Suprapubic skin (tissue), 4 donors: Measurements from ENCODE around the gene SBDS. TPM values are rescaled to one million over a fixed set of nuclear protein-coding genes. Genes with fewer than 3 reads are reported as not detected.

Experiments
- DNase-seq, 2 donors: peaks; one replicate each; pipeline ENCODE4 v3.0.0-alpha.2; 2019; ENCODE audit warnings: low spot score in 2 of 2
- H3K27ac ChIP-seq: fragments of 200-600 bp; sonication (generic); one replicate; pipeline ENCODE4 v1.5.1; 2019
- H3K27me3 ChIP-seq: fragments of 200-600 bp; sonication (generic); one replicate; pipeline ENCODE4 v1.5.1; 2019
- H3K36me3 ChIP-seq: fragments of 200-600 bp; sonication (generic); one replicate; pipeline ENCODE4 v1.5.1; 2019
- H3K4me1 ChIP-seq: fragments of 200-600 bp; sonication (generic); one replicate; pipeline ENCODE4 v1.5.1; 2019
- H3K4me3 ChIP-seq: fragments of 200-600 bp; sonication (generic); one replicate; pipeline ENCODE4 v1.5.1; 2019; ENCODE audit warnings: mild to moderate bottlenecking
- H3K9me3 ChIP-seq: fragments of 200-600 bp; sonication (generic); one replicate; pipeline ENCODE4 v1.5.1; 2019
- EP300 ChIP-seq: sonication (generic); formaldehyde crosslinking; IDR thresholded peaks from one replicate; pipeline ENCODE4 v1.6.1; 2017; ENCODE audit warnings: antibody characterized with exemption
- POLR2A ChIP-seq, 2 donors: fragments of 450-650 bp; IDR thresholded peaks; one replicate each; pipeline ENCODE4 v1.6.1; 2017; ENCODE audit warnings: antibody characterized with exemption in 2 of 2, mild to moderate bottlenecking in 2 of 2, moderate library complexity in 2 of 2
- POLR2AphosphoS5 ChIP-seq, 3 donors: sonication (generic); formaldehyde crosslinking; IDR thresholded peaks; one replicate each; pipeline ENCODE4 v1.6.1; 2017; ENCODE audit warnings: antibody characterized with exemption in 3 of 3
- WGBS: methylation state at CpG from one replicate; pipeline ENCODE4 v1.1.5; 2018; 5-methylcytosine and 5-hydroxymethylcytosine counted together
- total RNA-seq, 4 donors: library from RNA; depleted of rRNA; stranded (reverse); fragments of >200 nt; gene quantifications; one replicate each; pipeline ENCODE4 v1.1.0, GENCODE V29; 2016
- TF ChIP-seq, protein P1 (sequence below), 2 donors: fragments of 200-600 bp in 1 of 2; fragments of 450-650 bp in 1 of 2; sonication (generic) in 1 of 2; IDR thresholded peaks; one replicate each; pipeline ENCODE4 v1.5.1; 2016 to 2019; ENCODE audit warnings: antibody characterized with exemption in 2 of 2, mild to moderate bottlenecking in 1 of 2, moderate library complexity in 1 of 2

The SBDS gene
- total RNA-seq, 4 donors from 2014 or later = 68.4 to 98.9 (median 85.0) TPM

DNA sequence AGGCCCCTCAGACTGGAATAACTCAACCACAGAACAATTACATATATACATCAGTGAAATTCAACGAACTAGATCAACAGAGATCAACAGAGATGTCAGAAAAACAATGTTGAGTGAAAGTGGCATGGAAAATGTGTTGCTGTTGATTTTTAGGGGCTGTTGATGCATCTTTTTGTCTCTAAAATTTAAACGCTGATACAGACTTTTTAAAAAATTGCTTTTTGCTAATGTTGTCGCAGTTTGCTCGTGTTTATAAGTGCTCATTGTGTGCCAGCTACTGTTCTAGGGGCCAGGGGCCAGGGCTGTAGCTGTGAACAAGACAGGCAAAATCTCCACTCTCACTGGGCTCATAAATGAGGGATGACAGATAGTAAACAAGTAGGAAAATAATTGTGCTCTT, 56.1 kb downstream of the SBDS start:
- no peaks in the 10 kb centered on the region for H3K4me1 ChIP-seq

GRCh38 chr7:66937940-66938339, 57.4 kb downstream of the SBDS start:
- Histone ChIP-seq H3K4me3 (no peak overlapping the region), H3K4me1 (peaks cover 7% of the 10 kb centered on the region), H3K36me3 (peaks cover 28% of the 10 kb centered on the region), H3K9me3 (no peaks in the 10 kb centered on the region), H3K27ac (no peak overlapping the region), H3K27me3 (no peaks in the 10 kb centered on the region)
- no peak for TF ChIP-seq POLR2AphosphoS5 (IDR thresholded peaks at IDR 0.05)
- TF ChIP-seq EP300 = no peak
- no peak for TF ChIP-seq POLR2A (IDR thresholded peaks at IDR 0.05)
- TF ChIP-seq, protein P1, sequence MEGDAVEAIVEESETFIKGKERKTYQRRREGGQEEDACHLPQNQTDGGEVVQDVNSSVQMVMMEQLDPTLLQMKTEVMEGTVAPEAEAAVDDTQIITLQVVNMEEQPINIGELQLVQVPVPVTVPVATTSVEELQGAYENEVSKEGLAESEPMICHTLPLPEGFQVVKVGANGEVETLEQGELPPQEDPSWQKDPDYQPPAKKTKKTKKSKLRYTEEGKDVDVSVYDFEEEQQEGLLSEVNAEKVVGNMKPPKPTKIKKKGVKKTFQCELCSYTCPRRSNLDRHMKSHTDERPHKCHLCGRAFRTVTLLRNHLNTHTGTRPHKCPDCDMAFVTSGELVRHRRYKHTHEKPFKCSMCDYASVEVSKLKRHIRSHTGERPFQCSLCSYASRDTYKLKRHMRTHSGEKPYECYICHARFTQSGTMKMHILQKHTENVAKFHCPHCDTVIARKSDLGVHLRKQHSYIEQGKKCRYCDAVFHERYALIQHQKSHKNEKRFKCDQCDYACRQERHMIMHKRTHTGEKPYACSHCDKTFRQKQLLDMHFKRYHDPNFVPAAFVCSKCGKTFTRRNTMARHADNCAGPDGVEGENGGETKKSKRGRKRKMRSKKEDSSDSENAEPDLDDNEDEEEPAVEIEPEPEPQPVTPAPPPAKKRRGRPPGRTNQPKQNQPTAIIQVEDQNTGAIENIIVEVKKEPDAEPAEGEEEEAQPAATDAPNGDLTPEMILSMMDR (IDR thresholded peaks at IDR 0.05) = no peak
- DNase-seq = no peak
- 98% methylated on average over 4 of the region's 4 CpGs for WGBS

More for the DNA sequence above, 56.1 kb downstream of the SBDS start:
- Histone ChIP-seq H3K27ac (no peak overlapping the region), H3K36me3 (peaks cover 42% of the 10 kb centered on the region), H3K9me3 (no peaks in the 10 kb centered on the region), H3K4me3 (no peak overlapping the region), H3K27me3 (no peaks in the 10 kb centered on the region)
- no peak for DNase-seq
- 91% methylated on average over 4 of the region's 4 CpGs for WGBS
- TF ChIP-seq POLR2AphosphoS5 (IDR thresholded peaks at IDR 0.05) = no peak
- TF ChIP-seq, protein P1 (IDR thresholded peaks at IDR 0.05) = no peak
- TF ChIP-seq EP300 = no peak
- no peak for TF ChIP-seq POLR2A (IDR thresholded peaks at IDR 0.05)

Other genes starting within 250 kb of the SBDS start
- gene TMEM248, start 74.4 kb downstream of the SBDS start, total RNA-seq = 10 to 100 TPM; 80.6 to 99.2 (median 91.0) TPM
- 10 to 100 TPM; 14.4 to 39.2 (median 19.9) TPM for gene TYW1, start 1.2 kb upstream of the SBDS start, total RNA-seq